Endothelial cell of umbilical vein (primary cell): ENCODE measurements around the gene NAPB. TPM values are rescaled to one million over a fixed set of nuclear protein-coding genes. Genes with fewer than 3 reads are reported as not detected.

ENCODE experiments used
- BruUV-seq: library from RNA; stranded (reverse); fragments of 400-500 nt; replicated peaks from 2 replicates; lab custom pipeline; 2021; lab: Mats Ljungman, UMichigan
- CTCF ChIA-PET: fragments of 300-600, 350-600 bp; sonication (Branson Sonifier 250); formaldehyde crosslinking; loops from one replicate; lab custom pipeline; 2021; ENCODE audit warnings: antibody characterized with exemption, inconsistent platforms; lab: Charles Lee
- POLR2A ChIA-PET: fragments of 300-600, 350-600 bp; sonication (Branson Sonifier 250); formaldehyde crosslinking; loops from one replicate; lab custom pipeline; 2021; ENCODE audit warnings: antibody characterized with exemption, inconsistent platforms; lab: Charles Lee
- DNase-seq: peaks from one replicate; pipeline ENCODE4 v3.0.0-alpha.2; 2011; ENCODE audit warnings: low read depth, low spot score
- FAIRE-seq: peaks from 2 replicates; lab custom pipeline; 2011; peaks lifted over from hg19 to GRCh38; lab: Jason Lieb, UNC
- H2AFZ ChIP-seq: 2 replicates; pipeline ENCODE4 v1.6.0; 2012; ENCODE audit warnings: low read depth, low read length, control low read depth, inconsistent platforms
- H3K27ac ChIP-seq: 2 replicates; pipeline ENCODE4 v1.5.1; 2011; ENCODE audit warnings: low read depth, mild to moderate bottlenecking, control low read depth, low read length, moderate library complexity; ENCODE audit not compliant: insufficient read depth
- H3K27me3 ChIP-seq, 2 experiments: 2 replicates each; pipeline versions ENCODE4 v1.6.0 to v1.6.1; 2011; ENCODE audit warnings: low read length in 2 of 2, mixed read lengths in 1 of 2; ENCODE audit not compliant: control insufficient read depth in 2 of 2, insufficient read depth in 2 of 2
- H3K36me3 ChIP-seq, 2 experiments: 2 replicates in 1 of 2; 3 replicates in 1 of 2; pipeline ENCODE4 v1.5.1; 2011; ENCODE audit warnings: low read length in 2 of 2, mild to moderate bottlenecking in 1 of 2, moderate library complexity in 1 of 2; ENCODE audit not compliant: control insufficient read depth in 2 of 2, insufficient read depth in 2 of 2; ENCODE audit errors: extremely low read depth in 1 of 2
- H3K4me1 ChIP-seq: 3 replicates; pipeline ENCODE4 v1.5.1; 2011; ENCODE audit warnings: mild to moderate bottlenecking, low read length; ENCODE audit not compliant: control insufficient read depth, insufficient read depth; ENCODE audit errors: extremely low read depth
- H3K4me2 ChIP-seq: 2 replicates; pipeline ENCODE4 v1.6.1; 2011; ENCODE audit warnings: low read length, control low read depth, mixed read lengths; ENCODE audit not compliant: insufficient read depth
- H3K4me3 ChIP-seq, 3 experiments: fragments of 200-600 bp in 1 of 3; sonication (generic), shearing (Covaris generic) in 1 of 3; replicated peaks in 1 of 3; 2 replicates each; pipeline ENCODE4 v1.5.1; 2011 to 2016; ENCODE audit warnings: control low read depth in 3 of 3, low read length in 3 of 3, mild to moderate bottlenecking in 2 of 3, inconsistent platforms in 1 of 3, low read depth in 1 of 3, moderate library complexity in 1 of 3; ENCODE audit not compliant: insufficient read depth in 1 of 3
- H3K79me2 ChIP-seq: 2 replicates; pipeline ENCODE4 v1.6.0; 2012; ENCODE audit warnings: low read length, inconsistent platforms; ENCODE audit not compliant: control insufficient read depth, insufficient read depth
- H3K9ac ChIP-seq: replicated peaks from 2 replicates; pipeline ENCODE3; 2011; ENCODE audit warnings: low read length, control low read depth; ENCODE audit not compliant: insufficient read depth; ENCODE audit errors: extremely low read depth
- H3K9me1 ChIP-seq: replicated peaks from 3 replicates; pipeline ENCODE4 v1.6.0; 2011; ENCODE audit warnings: mild to moderate bottlenecking, low read length; ENCODE audit not compliant: control insufficient read depth, insufficient read depth; ENCODE audit errors: extremely low read depth
- H3K9me3 ChIP-seq: replicated peaks from 2 replicates; pipeline ENCODE4 v1.5.1; 2012; ENCODE audit warnings: low read length, inconsistent platforms; ENCODE audit not compliant: control insufficient read depth, insufficient read depth
- H4K20me1 ChIP-seq: replicated peaks from 2 replicates; pipeline ENCODE3; 2011; ENCODE audit warnings: mild to moderate bottlenecking, low read length; ENCODE audit not compliant: control insufficient read depth, insufficient read depth; ENCODE audit errors: extremely low read depth
- EZH2 ChIP-seq: IDR thresholded peaks from 2 replicates; pipeline ENCODE4 v1.6.1; 2012; ENCODE audit warnings: borderline replicate concordance, low read depth, mild to moderate bottlenecking, moderate library complexity, low read length, inconsistent platforms; ENCODE audit not compliant: severe bottlenecking
- GATA2 ChIP-seq: IDR thresholded peaks from 2 replicates; pipeline ENCODE4 v1.7.0; 2011; ENCODE audit warnings: low read depth, mild to moderate bottlenecking, moderate library complexity, mixed read lengths, low read length; ENCODE audit not compliant: insufficient read length, insufficient read depth
- JUN ChIP-seq: IDR thresholded peaks from 2 replicates; pipeline ENCODE4 v1.6.1; 2011; ENCODE audit warnings: borderline replicate concordance, low read depth; ENCODE audit not compliant: insufficient read length, insufficient read depth
- MAX ChIP-seq: IDR thresholded peaks from 2 replicates; pipeline ENCODE4 v1.6.1; 2011; ENCODE audit not compliant: insufficient read depth, insufficient read length
- MYC ChIP-seq: IDR thresholded peaks from one replicate; pipeline ENCODE4 v1.6.1; 2011; ENCODE audit warnings: mild to moderate bottlenecking, low read depth, low read length
- POLR2A ChIP-seq: IDR thresholded peaks from 2 replicates; pipeline ENCODE4 v1.6.1; 2012; ENCODE audit warnings: low read depth, mild to moderate bottlenecking, control low read depth, low read length
- POLR2AphosphoS5 ChIP-seq: IDR thresholded peaks from 2 replicates; pipeline ENCODE4 v1.6.1; 2012; ENCODE audit warnings: low read depth, mild to moderate bottlenecking, control low read depth, low read length, moderate library complexity; ENCODE audit not compliant: insufficient read depth
- dilution Hi-C: fragments of 300-500 bp; cut with MboI; formaldehyde crosslinking; loops from one replicate; pipeline ENCODE4 v1.15.0; 2019; ENCODE audit warnings: low sequenced_read_pairs; ENCODE audit not compliant: extremely low pct_ligation_motif_present
- intact Hi-C: fragments of 100-400 bp; cut with micrococcal nuclease; formaldehyde crosslinking; loops from one replicate; pipeline ENCODE4 v1.10.0; 2022
- polyA plus RNA-seq, 4 experiments: library from polyadenylated mRNA; depleted of rRNA in 3 of 4; stranded (reverse) in 3 of 4; unstranded in 1 of 4; fragments of >200 nt; gene quantifications; 2 replicates each; pipeline versions ENCODE4 v1.2.1 to v1.2.3, GENCODE V29; 2011 to 2012; ENCODE audit warnings: missing spikeins in 1 of 4
- total RNA-seq: library from RNA; stranded (reverse); gene quantifications from 2 replicates; pipeline ENCODE4 v1.2.3, GENCODE V29; 2021

Gene NAPB
- total and polyA plus RNA-seq, 2 donors (not counting 3 experiments of a cell fraction or from before 2014, with no cell fraction given), result 4.7 to 10.1 TPM

GRCh38 chr20:23358923-23359593 is 62.2 kb downstream of the NAPB start:
- Histone ChIP-seq H2AFZ (no peak overlapping the region), H3K27me3 (no peaks in the 10 kb centered on the region), H3K79me2 (peaks cover 22% of the 10 kb centered on the region), H3K4me3 (no peak overlapping the region), H3K4me1 (peaks cover 32% of the 10 kb centered on the region), H3K9me3 (no peaks in the 10 kb centered on the region), H3K9me1 (no peaks in the 10 kb centered on the region), H3K27ac (no peak overlapping the region), H4K20me1 (no peaks in the 10 kb centered on the region), H3K4me2 (no peak overlapping the region), H3K9ac (no peak overlapping the region), H3K36me3 (peaks cover 4 to 10% of the 10 kb centered on the region in 2 experiments)
- ChIA-PET CTCF (interaction anchor here (1.1 to 3.3 kb wide), 3 partner anchors 9 to 667 kb away, joined by 3 to 40 read pairs (median 5); partner anchors contain the start of genes NAPB and NXT1), POLR2A (interaction anchor here (1.3 to 1.4 kb wide), 2 partner anchors 61 to 273 kb away, joined by 3 to 6 read pairs; partner anchors contain the start of gene CD93)
- dilution Hi-C loops, result no loop called here
- DNase-seq (no peak), FAIRE-seq (no peak)
- BruUV-seq, result no TSS peak
- TF ChIP-seq EZH2 (no peak), POLR2A (no peak), JUN (no peak), MAX (no peak), GATA2 (no peak), MYC (no peak), POLR2AphosphoS5 (no peak)
- intact Hi-C loops, result loop anchor here (1.0 to 5.0 kb wide), 2 partner anchors 9 to 212 kb away; partner anchors contain the start of gene NXT1
